A673 (cell line): ENCODE measurements around the gene AIMP1. TPM values are rescaled to one million over a fixed set of nuclear protein-coding genes. Genes with fewer than 3 reads are reported as not detected.

Experiments
- BruUV-seq: library from RNA; stranded (reverse); fragments of 400-500 nt; replicated peaks from 2 replicates; lab custom pipeline; 2021; lab: Mats Ljungman, UMichigan
- CTCF ChIA-PET: fragments of 300-600 bp; sonication (Branson Sonifier 250); formaldehyde crosslinking; loops from one replicate; lab custom pipeline; 2022; ENCODE audit warnings: antibody characterized with exemption; lab: Charles Lee
- POLR2A ChIA-PET: fragments of 300-600 bp; sonication (Branson Sonifier 250); formaldehyde crosslinking; loops from one replicate; lab custom pipeline; 2022; ENCODE audit warnings: antibody characterized with exemption; ENCODE audit not compliant: low non-redundant PET; lab: Charles Lee
- DNase-seq: peaks from one replicate; pipeline ENCODE4 v3.0.0-alpha.2; 2015; ENCODE audit warnings: low spot score
- H3K27ac ChIP-seq: fragments of 200-600 bp; sonication (generic); 2 replicates; pipeline ENCODE4 v1.5.1; 2016; ENCODE audit warnings: mixed run types, low read depth, mild to moderate bottlenecking, mixed read lengths, antibody characterized with exemption, low read length; ENCODE audit not compliant: poor library complexity, severe bottlenecking
- H3K27me3 ChIP-seq: fragments of 200-600 bp; sonication (generic); replicated peaks from 2 replicates; pipeline ENCODE4 v1.6.1; 2017; ENCODE audit warnings: mixed run types, low read depth, mild to moderate bottlenecking, mixed read lengths, antibody characterized with exemption, low read length; ENCODE audit not compliant: insufficient read depth, poor library complexity
- H3K36me3 ChIP-seq: fragments of 200-600 bp; sonication (generic); 2 replicates; pipeline ENCODE4 v1.6.1; 2016; ENCODE audit warnings: mixed run types, mild to moderate bottlenecking, mixed read lengths, antibody characterized with exemption, low read length; ENCODE audit not compliant: insufficient read depth, poor library complexity, severe bottlenecking
- H3K4me1 ChIP-seq: fragments of 200-600 bp; sonication (generic); 2 replicates; pipeline ENCODE4 v1.6.1; 2017; ENCODE audit warnings: mixed run types, mild to moderate bottlenecking, mixed read lengths, antibody characterized with exemption, low read length; ENCODE audit not compliant: insufficient read depth, poor library complexity, severe bottlenecking
- H3K4me3 ChIP-seq: fragments of 200-600 bp; sonication (generic); 2 replicates; pipeline ENCODE4 v1.5.1; 2016; ENCODE audit warnings: low read depth, mixed run types, mild to moderate bottlenecking, mixed read lengths, low read length; ENCODE audit not compliant: poor library complexity, severe bottlenecking
- H3K9me3 ChIP-seq: fragments of 200-600 bp; sonication (generic); 2 replicates; pipeline ENCODE4 v1.6.1; 2016; ENCODE audit warnings: mixed run types, low read depth, mild to moderate bottlenecking, mixed read lengths, antibody characterized with exemption, low read length; ENCODE audit not compliant: poor library complexity, severe bottlenecking
- CTCF ChIP-seq: fragments of 300-800, 200-600 bp; sonication (generic); conservative IDR thresholded peaks from 2 replicates; pipeline ENCODE4 v1.5.1; 2017; ENCODE audit warnings: low read depth, mild to moderate bottlenecking, antibody characterized with exemption, low read length, moderate library complexity, mixed read lengths
- EZH2 ChIP-seq: fragments of 200-600 bp; sonication (generic); IDR thresholded peaks from 2 replicates; pipeline ENCODE4 v1.6.1; 2017; ENCODE audit warnings: borderline replicate concordance, low read depth, mild to moderate bottlenecking, mixed read lengths, antibody characterized with exemption, low read length; ENCODE audit not compliant: poor library complexity, severe bottlenecking
- intact Hi-C: fragments of 100-400 bp; cut with micrococcal nuclease; formaldehyde crosslinking; loops from one replicate; pipeline ENCODE4 v1.10.0; 2022; ENCODE audit not compliant: unreplicated experiment
- total RNA-seq: library from RNA; stranded (reverse); gene quantifications from 2 replicates; pipeline ENCODE4 v1.2.3, GENCODE V29; 2021

AIMP1 gene
- total RNA-seq, 1 experiment from 2014 or later: 74.8 TPM

- DNase-seq: no peak
- POLR2A ChIA-PET: no interaction called here
- BruUV-seq: no TSS peak
- H3K36me3 ChIP-seq: peaks cover 2% of the 10 kb centered on the region
- CTCF ChIA-PET: no interaction called here
- intact Hi-C loops: no loop called here
- TF ChIP-seq CTCF (no peak), EZH2 (no peak)
- H3K9me3 ChIP-seq: no peaks in the 10 kb centered on the region
- H3K27ac ChIP-seq: no peak overlapping the region
- no peaks in the 10 kb centered on the region for H3K4me1 ChIP-seq
- no peaks in the 10 kb centered on the region for H3K27me3 ChIP-seq
- H3K4me3 ChIP-seq: no peak overlapping the region
Measured at GRCh38 chr4:106289737-106290136, 26.6 kb upstream of the AIMP1 start.

DNA sequence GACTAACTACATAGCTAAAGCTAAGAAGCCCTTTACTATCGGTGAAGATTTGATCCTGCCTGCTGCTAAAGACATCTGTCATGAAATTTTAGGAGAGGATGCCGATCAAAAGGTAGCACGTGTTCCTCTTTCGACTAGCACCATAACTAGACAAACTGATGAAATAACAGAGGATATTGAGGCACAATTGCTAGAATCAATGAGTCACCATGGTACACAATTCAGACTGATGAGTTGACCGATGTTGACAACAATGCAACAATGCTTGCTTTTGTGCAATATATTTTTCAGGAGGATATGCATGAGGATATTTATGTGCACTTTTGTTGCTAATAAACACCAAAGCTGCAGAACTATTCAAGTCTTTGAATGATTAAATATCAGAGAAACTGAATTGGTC, 24.7 kb upstream of the AIMP1 start:
- TF ChIP-seq EZH2: no peak
- no peak for TF ChIP-seq CTCF
- H3K36me3 ChIP-seq: peaks cover 5% of the 10 kb centered on the region
- BruUV-seq: no TSS peak
- no peak for DNase-seq
- POLR2A ChIA-PET: no interaction called here
- CTCF ChIA-PET: no interaction called here
- no peaks in the 10 kb centered on the region for H3K4me1 ChIP-seq
- no peak overlapping the region for H3K4me3 ChIP-seq
- no peaks in the 10 kb centered on the region for H3K9me3 ChIP-seq
- H3K27ac ChIP-seq: no peak overlapping the region
- intact Hi-C loops: no loop called here
- H3K27me3 ChIP-seq: no peaks in the 10 kb centered on the region

DNA sequence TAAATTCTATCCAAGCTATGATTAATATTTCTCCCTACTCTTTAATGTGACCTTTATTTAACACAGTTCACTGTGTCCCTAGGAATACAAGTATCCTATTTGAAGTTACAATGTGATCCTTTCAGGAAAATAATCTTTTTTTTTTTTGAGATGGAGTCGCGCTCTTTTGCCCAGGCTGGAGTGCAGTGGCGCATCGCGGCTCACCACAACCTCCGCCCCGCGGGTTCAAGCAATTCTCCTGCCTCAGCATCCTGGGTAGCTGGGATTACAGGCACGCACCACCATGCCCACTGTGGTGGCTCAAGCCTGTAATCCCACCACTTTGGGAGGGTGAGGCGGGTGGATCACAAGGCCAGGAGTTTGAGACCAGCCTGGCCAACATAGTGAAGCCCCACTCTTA, 22.3 kb upstream of the AIMP1 start:
- intact Hi-C loops: no loop called here
- BruUV-seq: no TSS peak

More for the DNA sequence above, 22.3 kb upstream of the AIMP1 start:
- Histone ChIP-seq H3K4me1 (no peaks in the 10 kb centered on the region), H3K9me3 (no peaks in the 10 kb centered on the region), H3K27me3 (no peaks in the 10 kb centered on the region), H3K27ac (no peak overlapping the region), H3K36me3 (peaks cover 5% of the 10 kb centered on the region), H3K4me3 (no peak overlapping the region)
- TF ChIP-seq EZH2 (no peak), CTCF (no peak)
- CTCF ChIA-PET: no interaction called here
- POLR2A ChIA-PET: no interaction called here
- no peak for DNase-seq
